Common myeloid progenitor, CD34-positive (primary cell): Measurements from ENCODE around the gene PDIA5.
A peak's percentile ranks its signal among the peaks of the same experiment; 100 is the strongest.

Experiments
- CTCF ChIA-PET: fragments of 350-600 bp; sonication (Branson Sonifier 250); formaldehyde crosslinking; loops from one replicate; lab custom pipeline; 2021; ENCODE audit warnings: antibody characterized with exemption; lab: Charles Lee
- POLR2A ChIA-PET: fragments of 350-600 bp; sonication (Branson Sonifier 250); formaldehyde crosslinking; loops from one replicate; lab custom pipeline; 2021; ENCODE audit warnings: antibody characterized with exemption; lab: Charles Lee
- DNase-seq, 3 donors: peaks; one replicate each; pipeline versions ENCODE4 v3.0.0 to v3.0.0-alpha.2; 2013
- H3K27ac ChIP-seq, 2 experiments: 1 replicate in 1 of 2; 2 replicates in 1 of 2; pipeline ENCODE4 v1.7.0; 2013; ENCODE audit warnings: inconsistent platforms in 2 of 2, low read length in 2 of 2, mild to moderate bottlenecking in 2 of 2, low read depth in 1 of 2, moderate library complexity in 1 of 2; ENCODE audit not compliant: severe bottlenecking in 2 of 2, insufficient read depth in 1 of 2, poor library complexity in 1 of 2
- H3K27me3 ChIP-seq, 5 experiments: replicated peaks in 2 of 5; 1 replicate in 3 of 5; 2 replicates in 2 of 5; pipeline versions ENCODE4 v1.6.1 to v1.7.0; 2013; ENCODE audit warnings: low read length in 4 of 5, mild to moderate bottlenecking in 2 of 5, moderate library complexity in 2 of 5, inconsistent platforms in 1 of 5; ENCODE audit not compliant: insufficient read depth in 5 of 5, control insufficient read depth in 4 of 5
- H3K36me3 ChIP-seq, 4 experiments: 1 replicate in 2 of 4; 2 replicates in 2 of 4; pipeline versions ENCODE4 v1.6.1 to v1.7.0; 2013; ENCODE audit warnings: low read length in 3 of 4, control low read depth in 1 of 4, mild to moderate bottlenecking in 1 of 4; ENCODE audit not compliant: control insufficient read depth in 4 of 4, insufficient read depth in 4 of 4
- H3K4me1 ChIP-seq, 4 experiments: 1 replicate in 3 of 4; 2 replicates in 1 of 4; pipeline versions ENCODE4 v1.6.1 to v1.7.1; 2013; ENCODE audit warnings: low read length in 3 of 4, mild to moderate bottlenecking in 3 of 4, control low read depth in 1 of 4, inconsistent platforms in 1 of 4, moderate library complexity in 1 of 4; ENCODE audit not compliant: control insufficient read depth in 4 of 4, insufficient read depth in 4 of 4; ENCODE audit errors: control extremely low read depth in 1 of 4
- H3K4me3 ChIP-seq, 7 experiments: 1 replicate in 4 of 7; 2 replicates in 3 of 7; pipeline versions ENCODE4 v1.5.1 to v1.7.0; 2013; ENCODE audit warnings: mild to moderate bottlenecking in 7 of 7, low read length in 6 of 7, moderate library complexity in 6 of 7, inconsistent platforms in 2 of 7, low read depth in 2 of 7, control low read depth in 1 of 7; ENCODE audit not compliant: insufficient read depth in 4 of 7, control insufficient read depth in 1 of 7; ENCODE audit errors: extremely low read depth in 1 of 7
- H3K9me3 ChIP-seq, 5 experiments: 1 replicate in 4 of 5; 2 replicates in 1 of 5; pipeline versions ENCODE4 v1.6.1 to v1.7.1; 2013; ENCODE audit warnings: low read length in 4 of 5, mild to moderate bottlenecking in 2 of 5, inconsistent platforms in 1 of 5, low read depth in 1 of 5, moderate library complexity in 1 of 5; ENCODE audit not compliant: control insufficient read depth in 4 of 5, insufficient read depth in 2 of 5; ENCODE audit errors: control extremely low read depth in 1 of 5
- WGBS: methylation state at CpG from one replicate; pipeline ENCODE4 v1.1.5; 2013; ENCODE audit not compliant: insufficient coverage; 5-methylcytosine and 5-hydroxymethylcytosine counted together

PDIA5 gene

GRCh38 chr3:123085932-123086627 is 19.3 kb downstream of the PDIA5 start:
- ChIA-PET CTCF (interaction anchor here (0.6 to 1.3 kb wide), 6 partner anchors 8 to 57 kb away, joined by 3 to 4 read pairs (median 3); no protein-coding TSS in a partner anchor), POLR2A (interaction anchor here (1.2 kb wide), 1 partner anchor 19 kb away, joined by 5 read pairs; the partner anchor contains the start of gene PDIA5)
- DNase-seq = no peak
- H3K4me1 ChIP-seq = peaks cover 11 to 61% (median 55%) of the 10 kb centered on the region in 4 experiments
- no peaks in the 10 kb centered on the region for H3K27me3 ChIP-seq
- peak overlapping the region in 1 of 2 experiments; percentile 67 for H3K27ac ChIP-seq
- H3K4me3 ChIP-seq = no peak overlapping the region
- H3K9me3 ChIP-seq = no peaks in the 10 kb centered on the region
- peaks cover 0 to 13% (median under 1%) of the 10 kb centered on the region in 4 experiments for H3K36me3 ChIP-seq
- 100% methylated on average over 2 of the region's 5 CpGs for WGBS

GRCh38 chr3:123088387-123088786 is 21.6 kb downstream of the PDIA5 start:
- Histone ChIP-seq H3K9me3 (no peaks in the 10 kb centered on the region), H3K4me1 (peaks cover 8 to 39% (median 33%) of the 10 kb centered on the region in 4 experiments), H3K27me3 (no peaks in the 10 kb centered on the region), H3K27ac (no peak overlapping the region), H3K4me3 (no peak overlapping the region), H3K36me3 (peaks cover 2 to 32% (median 11%) of the 10 kb centered on the region in 4 experiments)
- DNase-seq = no peak
- CTCF ChIA-PET = no interaction called here
- POLR2A ChIA-PET = no interaction called here
- 100% methylated on average over 1 of the region's 2 CpGs for WGBS

GRCh38 chr3:123089611-123090331 is 22.9 kb downstream of the PDIA5 start:
- Histone ChIP-seq H3K4me3 (no peak overlapping the region), H3K27me3 (no peaks in the 10 kb centered on the region), H3K36me3 (peaks cover 2 to 45% (median 13%) of the 10 kb centered on the region in 4 experiments), H3K27ac (no peak overlapping the region), H3K9me3 (no peaks in the 10 kb centered on the region), H3K4me1 (peaks cover 5 to 25% (median 19%) of the 10 kb centered on the region in 4 experiments)
- CTCF ChIA-PET = no interaction called here
- DNase-seq = no peak
- POLR2A ChIA-PET = no interaction called here
- WGBS = 100% methylated on average over 10 of the region's 12 CpGs

GRCh38 chr3:123090728-123091531 is 24.1 kb downstream of the PDIA5 start:
- Histone ChIP-seq H3K4me1 (peaks cover 2 to 13% (median 8%) of the 10 kb centered on the region in 4 experiments), H3K36me3 (peaks cover 2 to 50% (median 14%) of the 10 kb centered on the region in 4 experiments), H3K27me3 (no peaks in the 10 kb centered on the region), H3K9me3 (no peaks in the 10 kb centered on the region), H3K4me3 (no peak overlapping the region), H3K27ac (no peak overlapping the region)
- DNase-seq = no peak
- CTCF ChIA-PET = interaction anchor here (1.1 kb wide), 1 partner anchor 9 kb away, joined by 3 read pairs; no protein-coding TSS in a partner anchor
- WGBS = 81% methylated on average over 12 of the region's 12 CpGs
- POLR2A ChIA-PET = no interaction called here

- POLR2A ChIA-PET = no interaction called here
Measured at GRCh38 chr3:123092243-123092642, 25.4 kb downstream of the PDIA5 start.

GRCh38 chr3:123093696-123094095 is 26.9 kb downstream of the PDIA5 start:
- no peaks in the 10 kb centered on the region for H3K27me3 ChIP-seq
- CTCF ChIA-PET = interaction anchor here (1.0 kb wide), 2 partner anchors 9 to 25 kb away, joined by 3 read pairs; no protein-coding TSS in a partner anchor
- H3K27ac ChIP-seq = no peak overlapping the region
- POLR2A ChIA-PET = no interaction called here
- H3K4me3 ChIP-seq = no peak overlapping the region
- no peaks in the 10 kb centered on the region for H3K9me3 ChIP-seq
- peaks cover 0 to 10% (median 7%) of the 10 kb centered on the region in 4 experiments for H3K4me1 ChIP-seq
- WGBS = 99% methylated on average over 8 of the region's 8 CpGs
- DNase-seq = no peak
- H3K36me3 ChIP-seq = peaks cover 2 to 68% (median 25%) of the 10 kb centered on the region in 4 experiments

More at GRCh38 chr3:123092243-123092642, 25.4 kb downstream of the PDIA5 start:
- peaks cover 2 to 58% (median 20%) of the 10 kb centered on the region in 4 experiments for H3K36me3 ChIP-seq
- no peaks in the 10 kb centered on the region for H3K9me3 ChIP-seq
- peaks cover 0 to 10% (median 7%) of the 10 kb centered on the region in 4 experiments for H3K4me1 ChIP-seq
- no peak overlapping the region for H3K27ac ChIP-seq
- H3K27me3 ChIP-seq = no peaks in the 10 kb centered on the region
- CTCF ChIA-PET = interaction anchor here (1.1 kb wide), 1 partner anchor 10 kb away, joined by 3 read pairs; no protein-coding TSS in a partner anchor
- 100% methylated on average over 3 of the region's 3 CpGs for WGBS
- no peak overlapping the region for H3K4me3 ChIP-seq
- no peak for DNase-seq
